Liver (tissue), 3 donors: Measurements from ENCODE around the gene AGMAT.

Source experiments
- ATF3 ChIP-seq: IDR thresholded peaks from 2 replicates; pipeline ENCODE4 v1.6.1; 2016; ENCODE audit warnings: antibody characterized with exemption
- CTCF ChIP-seq: fragments of 150-350 bp; IDR thresholded peaks from 2 replicates; pipeline ENCODE4 v1.5.1; 2017; ENCODE audit warnings: improper control_type of control experiment, low read depth, low read length; ENCODE audit not compliant: missing input control
- GABPA ChIP-seq, 2 donors: IDR thresholded peaks in 1 of 2; conservative IDR thresholded peaks in 1 of 2; 2 replicates each; pipeline ENCODE4 v1.6.1; 2016; ENCODE audit warnings: antibody characterized with exemption in 2 of 2, mild to moderate bottlenecking in 1 of 2, moderate library complexity in 1 of 2
- JUND ChIP-seq, 2 donors: IDR thresholded peaks; 2 replicates each; pipeline ENCODE4 v1.6.1; 2016; ENCODE audit warnings: antibody characterized with exemption in 2 of 2
- REST ChIP-seq: IDR thresholded peaks from 2 replicates; pipeline ENCODE4 v1.6.1; 2016; ENCODE audit warnings: antibody characterized with exemption, mild to moderate bottlenecking
- SP1 ChIP-seq: IDR thresholded peaks from 2 replicates; pipeline ENCODE4 v1.6.1; 2018; ENCODE audit warnings: antibody characterized with exemption, mild to moderate bottlenecking
- TAF1 ChIP-seq: conservative IDR thresholded peaks from 2 replicates; pipeline ENCODE4 v1.6.1; 2016; ENCODE audit warnings: antibody characterized with exemption, mild to moderate bottlenecking
- ZBTB33 ChIP-seq: IDR thresholded peaks from 2 replicates; pipeline ENCODE4 v1.6.1; 2016; ENCODE audit warnings: antibody characterized with exemption
- donor health status: healthy.
- donor health status: healthy.

- TF ChIP-seq CTCF (no peak), ZBTB33 (no peak), REST (no peak), ATF3 (no peak), SP1 (no peak), GABPA (IDR thresholded peaks at IDR 0.05 in 1 of 2, conservative IDR thresholded peaks at IDR 0.05 in 1 of 2) (no peak), JUND (IDR thresholded peaks at IDR 0.05) (no peak), TAF1 (no peak)
These were observed 11.4 kb downstream of the AGMAT start for GRCh38 chr1:15573477-15573876.
